Measurements from ENCODE around the gene ATP1B1.

DNA sequence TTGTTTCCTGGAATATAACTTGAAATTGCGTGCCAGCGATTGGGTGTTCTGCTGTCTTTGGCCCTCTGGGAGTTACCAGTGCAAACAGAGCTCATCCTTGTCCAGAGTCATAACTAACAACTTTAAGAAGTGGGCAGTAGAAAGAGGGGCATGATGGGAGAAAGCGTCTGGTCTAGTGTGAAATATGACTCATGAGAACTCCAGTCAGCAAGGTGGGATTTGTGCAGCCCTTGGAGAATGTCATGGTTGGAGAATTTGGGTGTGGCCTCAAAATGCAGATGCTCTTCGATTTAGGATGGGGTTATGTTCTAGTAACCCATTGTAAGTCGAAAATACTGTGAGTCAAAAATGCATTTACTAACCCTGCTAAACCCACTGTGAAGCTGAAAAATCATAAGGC is 12.9 kb downstream of the ATP1B1 start:
- TF ChIP-seq, protein P1, sequence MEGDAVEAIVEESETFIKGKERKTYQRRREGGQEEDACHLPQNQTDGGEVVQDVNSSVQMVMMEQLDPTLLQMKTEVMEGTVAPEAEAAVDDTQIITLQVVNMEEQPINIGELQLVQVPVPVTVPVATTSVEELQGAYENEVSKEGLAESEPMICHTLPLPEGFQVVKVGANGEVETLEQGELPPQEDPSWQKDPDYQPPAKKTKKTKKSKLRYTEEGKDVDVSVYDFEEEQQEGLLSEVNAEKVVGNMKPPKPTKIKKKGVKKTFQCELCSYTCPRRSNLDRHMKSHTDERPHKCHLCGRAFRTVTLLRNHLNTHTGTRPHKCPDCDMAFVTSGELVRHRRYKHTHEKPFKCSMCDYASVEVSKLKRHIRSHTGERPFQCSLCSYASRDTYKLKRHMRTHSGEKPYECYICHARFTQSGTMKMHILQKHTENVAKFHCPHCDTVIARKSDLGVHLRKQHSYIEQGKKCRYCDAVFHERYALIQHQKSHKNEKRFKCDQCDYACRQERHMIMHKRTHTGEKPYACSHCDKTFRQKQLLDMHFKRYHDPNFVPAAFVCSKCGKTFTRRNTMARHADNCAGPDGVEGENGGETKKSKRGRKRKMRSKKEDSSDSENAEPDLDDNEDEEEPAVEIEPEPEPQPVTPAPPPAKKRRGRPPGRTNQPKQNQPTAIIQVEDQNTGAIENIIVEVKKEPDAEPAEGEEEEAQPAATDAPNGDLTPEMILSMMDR (IDR thresholded peaks at IDR 0.05) = no peak
- TF ChIP-seq EZH2 (IDR thresholded peaks at IDR 0.05) = no peak
